ENCODE results near the gene MGME1.
A peak's percentile ranks its signal among the peaks of the same experiment; 100 is the strongest.

Gene MGME1

DNA sequence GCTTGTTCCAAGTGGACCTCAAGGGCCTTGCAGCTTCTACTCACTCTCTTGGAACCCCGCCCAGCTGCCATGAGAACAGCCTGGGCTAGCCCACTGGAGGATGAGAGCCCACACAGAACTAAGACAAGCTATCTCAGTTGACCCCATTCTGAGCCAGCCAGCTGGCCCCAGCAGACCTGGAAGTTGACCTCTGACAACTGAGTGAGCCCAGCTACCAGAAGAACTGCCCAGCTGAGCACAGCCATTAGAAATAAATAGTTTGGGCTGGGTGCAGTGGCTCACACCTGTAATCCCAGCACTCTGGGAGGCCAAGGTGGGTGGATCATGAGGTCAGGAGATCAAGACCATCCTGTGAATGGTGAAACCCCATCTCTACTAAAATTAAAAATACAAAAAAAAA, 37.3 kb upstream of the MGME1 start:
- Histone ChIP-seq H3K4me3 (no peak overlapping the region), H3K9ac (ENCODE audit: insufficient read length) (no peak overlapping the region), H3K27ac (no peak overlapping the region), H3K36me3 (ENCODE audit: insufficient read depth, low read length) (no peaks in the 10 kb centered on the region), H3K9me3 (ENCODE audit: low read depth, low read length) (no peaks in the 10 kb centered on the region)
- no peak for DNase-seq (ENCODE audit: low read depth, low spot score)
- TF ChIP-seq POLR2AphosphoS5 (IDR thresholded peaks at IDR 0.05; ENCODE audit: borderline replicate concordance, low read depth, low read length) (no peak), EZH2 (IDR thresholded peaks at IDR 0.05) (no peak), FOXP2 (optimal IDR thresholded peaks at IDR 0.05; ENCODE audit: control extremely low read depth, extremely low read length, insufficient read depth) (no peak)

DNA sequence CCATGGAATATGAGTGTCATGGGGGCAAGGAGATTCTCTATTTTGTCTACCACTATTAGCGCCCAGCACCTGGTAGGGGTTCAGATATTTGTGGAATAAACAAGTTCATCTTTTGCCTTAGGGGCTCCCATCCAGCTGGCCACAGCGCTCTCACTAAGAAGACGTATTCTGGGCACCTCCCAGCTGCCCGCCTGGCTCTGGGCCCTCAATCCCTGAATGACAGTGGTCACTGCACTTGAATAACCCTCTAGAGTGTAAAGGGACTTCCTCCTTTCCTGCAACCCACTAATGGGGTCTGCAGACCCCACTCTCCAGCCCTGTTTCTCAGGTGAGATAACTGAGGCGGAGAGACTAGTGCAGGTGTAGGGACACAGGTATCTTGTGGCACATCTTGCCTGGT, 36.4 kb upstream of the MGME1 start:
- Histone ChIP-seq H3K4me3 (no peak overlapping the region), H3K9me3 (ENCODE audit: low read depth, low read length) (no peaks in the 10 kb centered on the region), H3K27ac (no peak overlapping the region), H3K36me3 (ENCODE audit: insufficient read depth, low read length) (no peaks in the 10 kb centered on the region), H3K9ac (ENCODE audit: insufficient read length) (no peak overlapping the region)
- DNase-seq (ENCODE audit: low read depth, low spot score), result no peak
- TF ChIP-seq FOXP2 (optimal IDR thresholded peaks at IDR 0.05; ENCODE audit: control extremely low read depth, extremely low read length, insufficient read depth), result no peak
- no peak for TF ChIP-seq EZH2 (IDR thresholded peaks at IDR 0.05)

DNA sequence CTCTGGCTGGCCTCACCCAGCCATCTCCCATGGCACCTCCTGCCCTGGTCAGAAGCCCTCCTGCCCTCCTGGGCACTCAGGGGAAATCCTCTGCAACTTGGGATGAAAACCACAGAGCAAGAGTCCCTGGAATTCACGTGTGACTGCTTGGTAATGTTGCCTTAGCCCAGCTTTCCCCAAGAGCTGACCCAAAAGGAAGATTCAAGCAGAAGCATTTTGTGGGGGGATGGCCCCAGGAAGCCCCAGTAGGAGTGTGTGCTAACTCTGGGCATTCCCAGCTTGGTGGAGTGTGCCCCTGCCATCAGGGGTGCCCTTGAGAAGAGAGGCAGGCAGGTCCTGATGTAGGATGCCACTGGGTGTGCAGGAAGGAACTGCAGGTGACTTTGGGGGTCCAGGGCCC, 35.7 kb upstream of the MGME1 start:
- Histone ChIP-seq H3K9me3 (ENCODE audit: low read depth, low read length) (no peaks in the 10 kb centered on the region), H3K27ac (no peak overlapping the region), H3K9ac (ENCODE audit: insufficient read length) (no peak overlapping the region), H3K4me3 (no peak overlapping the region), H3K36me3 (ENCODE audit: insufficient read depth, low read length) (no peaks in the 10 kb centered on the region)
- no peak for DNase-seq (ENCODE audit: low read depth, low spot score)
- TF ChIP-seq EZH2 (IDR thresholded peaks at IDR 0.05), result no peak
- no peak for TF ChIP-seq FOXP2 (optimal IDR thresholded peaks at IDR 0.05; ENCODE audit: control extremely low read depth, extremely low read length, insufficient read depth)
- no peak for TF ChIP-seq POLR2AphosphoS5 (IDR thresholded peaks at IDR 0.05; ENCODE audit: borderline replicate concordance, low read depth, low read length)

DNA sequence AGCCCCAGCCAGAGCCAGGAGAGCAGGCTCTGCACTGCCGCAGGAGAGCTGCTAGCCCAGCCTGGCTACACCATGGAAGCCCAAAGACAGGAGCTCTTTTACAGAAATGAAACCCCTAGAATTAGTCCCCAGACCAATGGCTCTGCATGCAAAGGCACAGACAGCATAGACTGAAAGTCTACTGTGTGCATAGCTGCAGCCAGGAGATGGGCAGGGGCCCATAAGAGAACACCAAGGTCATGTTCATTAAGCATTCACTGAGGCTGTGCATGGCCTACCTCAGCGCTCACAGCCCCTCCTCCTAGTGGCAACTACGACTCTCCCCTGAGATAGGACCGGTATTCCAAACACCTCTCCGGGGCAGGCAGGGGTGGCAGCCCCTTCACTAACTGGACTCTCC, 35.1 kb upstream of the MGME1 start:
- H3K36me3 ChIP-seq (ENCODE audit: insufficient read depth, low read length), result no peaks in the 10 kb centered on the region
- DNase-seq (ENCODE audit: low read depth, low spot score), result no peak
- no peak overlapping the region for H3K4me3 ChIP-seq
- no peak overlapping the region for H3K27ac ChIP-seq
- H3K9me3 ChIP-seq (ENCODE audit: low read depth, low read length), result no peaks in the 10 kb centered on the region
- TF ChIP-seq POLR2AphosphoS5 (IDR thresholded peaks at IDR 0.05; ENCODE audit: borderline replicate concordance, low read depth, low read length) (no peak), EZH2 (IDR thresholded peaks at IDR 0.05) (no peak), FOXP2 (optimal IDR thresholded peaks at IDR 0.05; ENCODE audit: control extremely low read depth, extremely low read length, insufficient read depth) (no peak)
- H3K9ac ChIP-seq (ENCODE audit: insufficient read length), result no peak overlapping the region

DNA sequence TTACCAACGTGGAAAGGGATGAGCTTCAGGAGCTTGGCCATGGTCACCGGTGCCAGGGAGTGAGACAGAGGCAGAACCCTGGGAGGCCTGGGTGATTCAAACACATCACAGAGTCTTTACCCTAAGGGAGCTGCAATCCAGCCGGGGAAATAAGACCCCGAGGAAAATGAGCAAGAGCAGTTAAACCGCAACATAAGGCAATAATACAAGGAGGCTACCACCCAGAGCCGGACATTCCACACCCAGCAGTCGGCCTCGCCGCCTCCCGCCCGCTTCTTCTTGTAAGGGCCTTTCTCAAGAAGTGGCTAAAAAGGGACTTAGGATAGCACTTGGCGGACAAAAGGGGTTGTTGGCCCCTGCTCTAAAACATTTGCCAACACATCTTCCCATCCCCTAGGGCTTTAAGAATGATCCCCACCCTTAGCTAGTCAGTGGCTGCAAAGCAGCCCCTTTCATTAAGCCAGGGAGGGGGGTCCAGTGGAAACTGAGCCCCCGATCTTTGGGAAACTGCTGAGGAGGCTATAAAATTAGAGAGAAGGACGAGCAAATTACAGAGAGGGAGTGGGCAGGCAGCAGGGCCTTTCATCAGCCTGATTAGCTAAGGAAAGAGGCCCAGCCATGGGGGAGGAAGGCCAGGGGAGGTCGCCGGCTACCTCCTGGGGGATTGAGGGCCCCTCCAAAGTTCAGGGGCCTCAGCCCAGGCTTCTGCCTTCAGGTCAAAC, 34.5 kb upstream of the MGME1 start:
- H3K9me3 ChIP-seq (ENCODE audit: low read depth, low read length), result no peaks in the 10 kb centered on the region
- DNase-seq (ENCODE audit: low read depth, low spot score), result no peak
- H3K27ac ChIP-seq, result no peak overlapping the region
- H3K4me3 ChIP-seq, result no peak overlapping the region
- H3K9ac ChIP-seq (ENCODE audit: insufficient read length), result no peak overlapping the region
- H3K36me3 ChIP-seq (ENCODE audit: insufficient read depth, low read length), result no peaks in the 10 kb centered on the region
- no peak for TF ChIP-seq POLR2AphosphoS5 (IDR thresholded peaks at IDR 0.05; ENCODE audit: borderline replicate concordance, low read depth, low read length)
- no peak for TF ChIP-seq EZH2 (IDR thresholded peaks at IDR 0.05)
- TF ChIP-seq FOXP2 (optimal IDR thresholded peaks at IDR 0.05; ENCODE audit: control extremely low read depth, extremely low read length, insufficient read depth), result no peak

DNA sequence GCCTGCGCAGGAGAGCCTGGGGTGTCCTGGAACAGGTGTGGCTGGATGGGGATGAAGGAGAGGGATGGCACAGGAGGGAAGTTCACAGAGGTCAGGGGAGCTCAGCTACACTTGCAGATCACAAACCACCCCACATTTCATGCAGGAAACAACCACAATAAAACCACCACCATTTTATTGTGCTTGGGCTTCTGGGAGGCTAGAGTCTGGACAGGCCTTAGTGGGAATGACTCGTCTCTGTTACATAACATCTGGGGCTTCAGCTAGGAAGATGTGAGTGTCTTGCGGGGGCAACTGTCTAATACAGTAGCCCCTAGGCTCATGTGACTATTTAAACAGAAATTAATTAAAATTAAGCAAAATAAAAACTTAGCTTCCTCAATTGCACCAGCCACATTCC, 33.6 kb upstream of the MGME1 start:
- Histone ChIP-seq H3K36me3 (ENCODE audit: insufficient read depth, low read length) (peaks cover 3% of the 10 kb centered on the region; the same call in 1 of the 2 replicates), H3K9me3 (ENCODE audit: low read depth, low read length) (no peaks in the 10 kb centered on the region), H3K4me3 (no peak overlapping the region), H3K9ac (ENCODE audit: insufficient read length) (no peak overlapping the region), H3K27ac (no peak overlapping the region)
- TF ChIP-seq FOXP2 (optimal IDR thresholded peaks at IDR 0.05; ENCODE audit: control extremely low read depth, extremely low read length, insufficient read depth) (no peak), POLR2AphosphoS5 (IDR thresholded peaks at IDR 0.05; ENCODE audit: borderline replicate concordance, low read depth, low read length) (no peak), EZH2 (IDR thresholded peaks at IDR 0.05) (no peak)
- no peak for DNase-seq (ENCODE audit: low read depth, low spot score)

DNA sequence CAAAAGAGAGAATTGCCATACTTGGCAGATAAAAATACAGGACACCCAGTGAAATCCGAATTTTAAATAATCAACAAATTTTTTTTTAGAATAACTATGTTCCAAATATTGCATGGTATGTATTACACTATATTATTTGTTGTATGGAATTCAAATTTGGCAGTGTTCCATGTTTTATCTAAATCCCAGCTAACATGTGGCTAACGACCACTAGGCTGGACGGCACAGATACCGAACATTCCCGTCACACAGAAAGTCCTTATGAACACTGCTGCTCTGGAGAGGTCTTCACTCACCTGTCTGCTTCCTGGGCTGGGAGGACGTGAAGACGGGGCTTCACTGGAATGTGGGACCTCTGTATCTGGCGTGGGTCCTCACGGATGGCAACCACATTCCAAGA, 33.1 kb upstream of the MGME1 start:
- DNase-seq (ENCODE audit: low read depth, low spot score), result no peak
- peaks cover 8% of the 10 kb centered on the region; the same call in 1 of the 2 replicates for H3K36me3 ChIP-seq (ENCODE audit: insufficient read depth, low read length)
- H3K9me3 ChIP-seq (ENCODE audit: low read depth, low read length), result no peaks in the 10 kb centered on the region
- TF ChIP-seq FOXP2 (optimal IDR thresholded peaks at IDR 0.05; ENCODE audit: control extremely low read depth, extremely low read length, insufficient read depth), result no peak
- no peak for TF ChIP-seq EZH2 (IDR thresholded peaks at IDR 0.05)
- TF ChIP-seq POLR2AphosphoS5 (IDR thresholded peaks at IDR 0.05; ENCODE audit: borderline replicate concordance, low read depth, low read length), result no peak
- H3K9ac ChIP-seq (ENCODE audit: insufficient read length), result no peak overlapping the region
- no peak overlapping the region for H3K27ac ChIP-seq
- H3K4me3 ChIP-seq, result no peak overlapping the region

DNA sequence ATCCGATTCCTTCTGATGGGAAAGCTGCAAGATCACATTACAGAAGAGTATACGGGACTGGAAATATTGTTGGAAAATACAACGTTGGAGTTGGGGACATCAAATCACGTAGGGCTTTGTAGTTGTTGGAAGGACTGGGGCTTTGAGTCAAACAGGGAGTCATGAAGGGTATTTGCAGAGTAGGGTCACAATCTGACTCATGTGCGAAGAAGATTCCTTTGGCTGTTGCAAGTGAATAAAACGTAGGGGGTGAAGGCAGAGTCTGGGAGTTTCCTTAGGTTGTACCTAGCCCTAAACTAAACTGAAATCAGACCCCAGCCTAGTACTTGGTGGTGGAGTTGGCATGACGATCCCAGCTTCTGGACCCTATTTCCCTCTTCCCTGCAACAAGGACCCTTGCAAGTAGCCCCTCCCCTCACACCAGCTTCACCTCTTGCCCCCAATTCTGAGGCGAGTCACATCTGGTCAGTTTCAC, 32.5 kb upstream of the MGME1 start:
- no peak overlapping the region for H3K4me3 ChIP-seq
- TF ChIP-seq FOXP2 (optimal IDR thresholded peaks at IDR 0.05; ENCODE audit: control extremely low read depth, extremely low read length, insufficient read depth), result no peak
- no peak for TF ChIP-seq EZH2 (IDR thresholded peaks at IDR 0.05)
- TF ChIP-seq POLR2AphosphoS5 (IDR thresholded peaks at IDR 0.05; ENCODE audit: borderline replicate concordance, low read depth, low read length), result no peak
- DNase-seq (ENCODE audit: low read depth, low spot score), result no peak
- no peak overlapping the region for H3K9ac ChIP-seq (ENCODE audit: insufficient read length)
- peak overlapping the region; percentile 19; the same call in 1 of the 2 replicates for H3K27ac ChIP-seq
- no peaks in the 10 kb centered on the region for H3K9me3 ChIP-seq (ENCODE audit: low read depth, low read length)
- H3K36me3 ChIP-seq (ENCODE audit: insufficient read depth, low read length), result peaks cover 14% of the 10 kb centered on the region; the same call in 1 of the 2 replicates

Data from SK-N-MC (cell line).